Stimulated activated CD8-positive, alpha-beta memory T cell treated with anti-CD3 and anti-CD28 coated beads, Interleukin-15, amount 100 ng/mL, for 48 hours (primary cell): Measurements from ENCODE around the gene FOXP1.

ENCODE experiments used
- DNase-seq, 2 donors: peaks; one replicate each; pipeline ENCODE4 v3.0.0-alpha.2; 2020; ENCODE audit warnings: low read depth in 2 of 2

The FOXP1 gene

DNA sequence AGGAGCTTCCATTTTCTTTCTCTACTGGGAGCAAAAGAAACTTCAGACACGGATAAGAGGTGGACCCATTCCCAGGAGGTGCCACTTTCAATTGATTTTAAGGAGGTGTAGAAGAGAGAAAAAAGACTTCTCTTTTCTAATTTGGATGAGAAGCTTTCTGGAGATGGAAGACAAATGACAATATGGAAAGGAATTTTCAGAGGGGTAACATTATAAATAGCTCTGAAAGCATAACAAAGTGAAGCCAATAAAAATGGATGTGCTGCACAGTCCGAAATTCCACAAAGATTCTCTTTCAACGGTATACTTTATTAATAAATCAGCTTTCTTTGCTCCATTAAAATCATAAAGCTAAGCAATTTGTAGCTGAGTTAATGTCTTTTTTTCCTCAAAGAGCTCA, 663.9 kb downstream of the FOXP1 start:
- DNase-seq, result no peak

DNA sequence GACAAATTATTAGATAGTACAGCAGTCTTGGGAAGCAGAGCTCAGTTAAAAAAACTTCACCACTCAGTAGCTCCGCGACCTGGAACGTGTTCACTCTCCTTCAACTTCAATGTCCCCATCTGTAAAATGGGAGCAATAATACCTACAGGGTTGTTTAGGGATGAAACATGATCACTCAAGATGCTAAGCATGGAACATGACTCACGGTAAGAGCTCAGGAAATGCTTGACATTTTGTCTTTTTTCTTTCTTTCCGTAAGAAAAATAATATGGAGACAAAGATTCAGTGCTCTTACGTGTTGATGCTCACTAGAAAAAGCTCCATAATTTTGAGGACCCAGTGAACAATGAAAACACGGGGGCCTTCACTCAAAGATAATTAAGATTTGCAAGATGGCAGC, 664.4 kb downstream of the FOXP1 start:
- DNase-seq, result no peak

DNA sequence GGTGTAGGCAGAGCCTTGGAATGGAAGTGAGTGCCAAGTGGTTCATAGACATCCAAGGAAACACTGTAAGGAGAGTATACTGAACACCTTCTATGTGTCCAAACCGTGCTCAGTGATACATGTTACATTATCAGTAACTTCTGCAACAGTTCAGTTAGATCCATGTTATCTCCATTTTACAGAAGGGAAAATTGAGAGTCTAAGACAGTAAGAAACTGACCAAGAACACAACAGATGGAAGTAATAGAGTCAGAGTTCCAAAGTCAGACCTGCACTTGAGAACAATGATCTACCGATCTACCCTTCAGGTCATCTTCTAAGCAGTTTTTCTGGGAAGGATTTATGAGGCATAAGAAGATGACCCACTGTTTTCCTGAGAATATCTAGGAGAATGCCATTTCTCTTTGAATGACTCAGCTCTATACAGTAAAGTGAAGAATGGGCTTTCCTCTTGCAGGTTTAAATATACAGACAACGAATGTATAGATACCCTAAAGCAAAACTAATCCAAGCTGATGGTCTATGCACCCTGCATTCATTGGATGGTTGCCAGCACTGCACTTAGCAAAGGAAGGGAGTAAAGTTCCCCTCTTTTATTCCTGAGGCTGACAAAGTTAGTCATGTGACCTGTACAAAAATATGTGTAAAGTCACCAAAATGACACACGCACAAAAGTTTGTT, 667.0 kb downstream of the FOXP1 start:
- DNase-seq, result no peak

DNA sequence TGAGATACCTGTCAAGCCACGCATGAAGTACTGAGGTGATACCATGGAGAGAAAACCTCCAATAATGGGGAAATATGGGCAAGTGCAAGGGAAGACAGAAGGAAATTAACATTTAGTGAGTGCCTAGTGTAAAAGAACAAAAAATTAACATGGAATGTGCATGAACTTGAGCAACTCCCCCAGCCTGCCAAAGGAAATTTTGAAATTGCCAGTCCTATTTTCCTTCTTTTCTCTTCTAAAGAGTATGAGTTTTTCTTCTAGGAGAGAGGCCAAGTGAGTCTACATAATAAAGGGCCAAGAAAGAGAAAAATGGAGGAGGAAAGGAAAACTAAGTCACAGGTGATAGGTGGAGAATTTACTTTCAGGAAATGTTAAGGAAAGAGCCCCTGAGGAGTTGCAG, 668.7 kb downstream of the FOXP1 start:
- DNase-seq, result no peak

DNA sequence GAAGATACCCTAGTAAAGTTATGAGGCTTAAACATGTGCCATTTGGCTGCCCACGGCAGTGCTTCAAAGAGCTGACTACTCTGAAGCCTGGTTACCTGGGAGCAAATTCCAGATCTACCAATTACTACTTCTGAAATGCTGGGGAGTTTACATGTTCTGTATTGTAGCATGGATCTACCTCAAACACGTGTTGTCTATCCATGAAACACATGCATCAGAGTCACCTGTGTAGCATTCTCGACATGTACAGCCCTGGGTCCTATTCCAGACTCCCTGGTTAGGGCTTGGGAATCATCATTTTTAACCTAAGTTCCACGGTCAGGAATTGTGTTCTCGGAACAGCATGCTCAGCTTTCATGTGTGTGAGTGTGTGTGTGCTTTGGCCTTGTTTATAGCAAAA, 671.8 kb downstream of the FOXP1 start:
- no peak for DNase-seq

DNA sequence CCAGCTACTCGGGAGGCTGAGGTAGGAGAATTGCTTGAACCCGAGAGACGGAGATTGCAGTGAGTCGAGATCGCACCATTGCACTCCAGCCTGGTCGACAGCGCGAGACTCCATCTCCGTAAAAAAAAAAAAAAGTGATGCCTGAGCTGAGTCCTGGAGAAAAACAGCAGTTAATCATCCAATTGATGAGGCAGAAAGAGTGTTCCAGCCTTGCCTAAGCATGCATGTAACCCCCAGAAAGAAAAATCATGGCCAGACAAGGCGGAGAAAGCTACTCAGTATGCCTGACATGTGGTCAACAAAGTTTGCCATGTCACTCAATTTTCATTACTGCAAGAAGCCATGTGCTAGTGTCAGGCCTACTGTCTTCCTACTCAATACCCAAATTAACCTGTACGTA, 678.0 kb downstream of the FOXP1 start:
- DNase-seq, result no peak
